Fibroblast of the aortic adventitia (primary cell): ENCODE measurements around the gene SKAP2. TPM values are rescaled to one million over a fixed set of nuclear protein-coding genes. Genes with fewer than 3 reads are reported as not detected.
"Not testable (repeated sequence)": the region's sequence is repeated elsewhere in the genome, so short reads cannot be mapped to it uniquely, and the experiment has no call there.

Experiments
- DNase-seq: peaks from one replicate; pipeline ENCODE4 v3.0.0-alpha.2; 2010; ENCODE audit warnings: low read depth
- H3K4me3 ChIP-seq: 2 replicates; pipeline ENCODE4 v1.5.1; 2011; ENCODE audit warnings: low read depth, mild to moderate bottlenecking, control low read depth, low read length, moderate library complexity
- total RNA-seq: library from RNA; depleted of rRNA; stranded (reverse); fragments of >200 nt; gene quantifications from 2 replicates; pipeline ENCODE4 v1.2.3, GENCODE V29; 2012; ENCODE audit warnings: low replicate concordance
- TF ChIP-seq, protein P1 (sequence below): IDR thresholded peaks from 2 replicates; pipeline ENCODE4 v1.5.1; 2011; ENCODE audit warnings: mild to moderate bottlenecking, low read length, control low read depth, inconsistent platforms; ENCODE audit not compliant: insufficient read depth

The SKAP2 gene
- total RNA-seq, 1 donor: 13.6 TPM

GRCh38 chr7:26850193-26850651 is 14.2 kb downstream of the SKAP2 start:
- DNase-seq: no peak
- TF ChIP-seq, protein P1, sequence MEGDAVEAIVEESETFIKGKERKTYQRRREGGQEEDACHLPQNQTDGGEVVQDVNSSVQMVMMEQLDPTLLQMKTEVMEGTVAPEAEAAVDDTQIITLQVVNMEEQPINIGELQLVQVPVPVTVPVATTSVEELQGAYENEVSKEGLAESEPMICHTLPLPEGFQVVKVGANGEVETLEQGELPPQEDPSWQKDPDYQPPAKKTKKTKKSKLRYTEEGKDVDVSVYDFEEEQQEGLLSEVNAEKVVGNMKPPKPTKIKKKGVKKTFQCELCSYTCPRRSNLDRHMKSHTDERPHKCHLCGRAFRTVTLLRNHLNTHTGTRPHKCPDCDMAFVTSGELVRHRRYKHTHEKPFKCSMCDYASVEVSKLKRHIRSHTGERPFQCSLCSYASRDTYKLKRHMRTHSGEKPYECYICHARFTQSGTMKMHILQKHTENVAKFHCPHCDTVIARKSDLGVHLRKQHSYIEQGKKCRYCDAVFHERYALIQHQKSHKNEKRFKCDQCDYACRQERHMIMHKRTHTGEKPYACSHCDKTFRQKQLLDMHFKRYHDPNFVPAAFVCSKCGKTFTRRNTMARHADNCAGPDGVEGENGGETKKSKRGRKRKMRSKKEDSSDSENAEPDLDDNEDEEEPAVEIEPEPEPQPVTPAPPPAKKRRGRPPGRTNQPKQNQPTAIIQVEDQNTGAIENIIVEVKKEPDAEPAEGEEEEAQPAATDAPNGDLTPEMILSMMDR: no peak
- H3K4me3 ChIP-seq: no peak overlapping the region

GRCh38 chr7:26843705-26844104 is 20.7 kb downstream of the SKAP2 start:
- no peak overlapping the region for H3K4me3 ChIP-seq
- peak; percentile 21 for DNase-seq
- TF ChIP-seq, protein P1: no peak

- TF ChIP-seq, protein P1: no peak
- no peak overlapping the region for H3K4me3 ChIP-seq
- no peak for DNase-seq
Measured at GRCh38 chr7:26842897-26843296, 21.5 kb downstream of the SKAP2 start.

GRCh38 chr7:26841003-26841739 is 23.2 kb downstream of the SKAP2 start:
- TF ChIP-seq, protein P1: no peak
- DNase-seq: no peak

GRCh38 chr7:26836793-26837192 is 27.6 kb downstream of the SKAP2 start:
- not testable (repeated sequence) for H3K4me3 ChIP-seq

More at GRCh38 chr7:26841003-26841739, 23.2 kb downstream of the SKAP2 start:
- no peak overlapping the region for H3K4me3 ChIP-seq

DNA sequence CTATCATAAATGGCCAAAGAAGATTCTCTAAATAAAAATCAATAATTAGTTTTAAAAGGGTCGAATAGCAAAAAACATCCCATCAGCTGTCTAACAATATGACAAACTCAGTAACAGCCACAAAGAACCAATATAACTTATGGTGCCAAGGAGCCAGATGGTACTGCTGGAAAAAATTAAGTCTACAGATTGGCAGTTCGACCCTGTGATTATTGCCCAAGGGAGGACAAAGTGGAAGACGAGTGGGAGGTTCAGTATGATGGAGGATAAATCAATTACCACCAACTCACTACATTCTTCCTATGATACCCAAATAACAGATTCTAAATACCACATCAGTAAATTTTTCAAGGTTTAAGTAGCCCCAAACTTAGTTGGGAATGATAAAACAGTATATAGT is 49.0 kb downstream of the SKAP2 start:
- TF ChIP-seq, protein P1: no peak
- no peak overlapping the region for H3K4me3 ChIP-seq
- no peak for DNase-seq

More at GRCh38 chr7:26836793-26837192, 27.6 kb downstream of the SKAP2 start:
- DNase-seq: not testable (repeated sequence)

- peak; percentile 13 for DNase-seq
- TF ChIP-seq, protein P1: no peak
- no peak overlapping the region for H3K4me3 ChIP-seq
Measured at GRCh38 chr7:26813432-26813831, 51.0 kb downstream of the SKAP2 start.
